HL-60/S4 (cell line): ENCODE measurements around the gene ZFP42.
"Not testable (repeated sequence)": the region's sequence is repeated elsewhere in the genome, so short reads cannot be mapped to it uniquely, and the experiment has no call there.

Source experiments
- in situ Hi-C: fragments of 300-500 bp; cut with MboI; formaldehyde crosslinking; loops from 2 replicates; pipeline ENCODE4 v1.14.3; 2022; ENCODE audit warnings: low sequenced_read_pairs

Gene ZFP42

GRCh38 chr4:187995322-187996207 lies at the start of gene ZFP42:
TSS of gene ZFP42 (plus strand) at chr4:187995771. CDS start at chr4:188002808, 7,037 bp downstream.
- in situ Hi-C loops: no loop called here

GRCh38 chr4:187961171-187961570 lies 34.4 kb upstream of the ZFP42 start:
- in situ Hi-C loops: no loop called here

- in situ Hi-C loops: no loop called here
Measured at GRCh38 chr4:187961961-187962360, 33.6 kb upstream of the ZFP42 start.

- in situ Hi-C loops: no loop called here
Measured at GRCh38 chr4:187962926-187963325, 32.6 kb upstream of the ZFP42 start.

- in situ Hi-C loops: no loop called here
Measured at GRCh38 chr4:187965726-187966125, 29.8 kb upstream of the ZFP42 start.

- in situ Hi-C loops: no loop called here
Measured at GRCh38 chr4:187972135-187972534, 23.4 kb upstream of the ZFP42 start.

- in situ Hi-C loops: no loop called here
Measured at GRCh38 chr4:187983746-187984145, 11.8 kb upstream of the ZFP42 start.

GRCh38 chr4:187992971-187993370 lies 2.6 kb upstream of the ZFP42 start:
- in situ Hi-C loops: no loop called here

- in situ Hi-C loops: no loop called here
Measured at GRCh38 chr4:187993827-187994226, 1.7 kb upstream of the ZFP42 start.

- in situ Hi-C loops: no loop called here
Measured at GRCh38 chr4:187996502-187997177, 1.1 kb downstream of the ZFP42 start.

GRCh38 chr4:187997991-187998390 lies 2.4 kb downstream of the ZFP42 start:
- in situ Hi-C loops: not testable (repeated sequence)

GRCh38 chr4:187999406-187999932 lies 3.9 kb downstream of the ZFP42 start:
- in situ Hi-C loops: no loop called here

- in situ Hi-C loops: no loop called here
Measured at GRCh38 chr4:188002323-188002722, 6.8 kb downstream of the ZFP42 start.

GRCh38 chr4:188002751-188003150 lies 7.2 kb downstream of the ZFP42 start:
- in situ Hi-C loops: no loop called here

- in situ Hi-C loops: no loop called here
Measured at GRCh38 chr4:188005561-188005960, 10.0 kb downstream of the ZFP42 start.

- in situ Hi-C loops: no loop called here
Measured at GRCh38 chr4:188006285-188006848, 10.8 kb downstream of the ZFP42 start.

GRCh38 chr4:188008377-188008776 lies 12.8 kb downstream of the ZFP42 start:
- in situ Hi-C loops: no loop called here

- in situ Hi-C loops: no loop called here
Measured at GRCh38 chr4:188012426-188012945, 16.9 kb downstream of the ZFP42 start.

GRCh38 chr4:188015025-188015940 lies 19.7 kb downstream of the ZFP42 start:
- in situ Hi-C loops: no loop called here

- in situ Hi-C loops: no loop called here
Measured at GRCh38 chr4:188016754-188017153, 21.2 kb downstream of the ZFP42 start.
